Mucosa of stomach (tissue), 1 donor: ENCODE measurements around the gene KSR1.
"Not testable (repeated sequence)": the region's sequence is repeated elsewhere in the genome, so short reads cannot be mapped to it uniquely, and the experiment has no call there.

Source experiments
- H3K27me3 ChIP-seq: one replicate; pipeline ENCODE4 v1.7.0; 2013; ENCODE audit warnings: mild to moderate bottlenecking, low read length; ENCODE audit not compliant: control insufficient read depth, insufficient read depth
- H3K36me3 ChIP-seq: one replicate; pipeline ENCODE4 v1.7.0; 2013; ENCODE audit warnings: low read length; ENCODE audit not compliant: control insufficient read depth, insufficient read depth
- H3K4me1 ChIP-seq: one replicate; pipeline ENCODE4 v1.7.0; 2013; ENCODE audit warnings: mild to moderate bottlenecking, low read length; ENCODE audit not compliant: control insufficient read depth, insufficient read depth
- H3K4me3 ChIP-seq: one replicate; pipeline ENCODE4 v1.7.0; 2013; ENCODE audit warnings: low read length
- H3K9ac ChIP-seq: one replicate; pipeline ENCODE4 v1.7.0; 2013; ENCODE audit warnings: mild to moderate bottlenecking, low read length, moderate library complexity
- H3K9me3 ChIP-seq: one replicate; pipeline ENCODE4 v1.7.0; 2013; ENCODE audit warnings: mild to moderate bottlenecking, low read length, moderate library complexity; ENCODE audit not compliant: control insufficient read depth
- donor health status: Pancreatic carcinoma.

KSR1 gene

DNA sequence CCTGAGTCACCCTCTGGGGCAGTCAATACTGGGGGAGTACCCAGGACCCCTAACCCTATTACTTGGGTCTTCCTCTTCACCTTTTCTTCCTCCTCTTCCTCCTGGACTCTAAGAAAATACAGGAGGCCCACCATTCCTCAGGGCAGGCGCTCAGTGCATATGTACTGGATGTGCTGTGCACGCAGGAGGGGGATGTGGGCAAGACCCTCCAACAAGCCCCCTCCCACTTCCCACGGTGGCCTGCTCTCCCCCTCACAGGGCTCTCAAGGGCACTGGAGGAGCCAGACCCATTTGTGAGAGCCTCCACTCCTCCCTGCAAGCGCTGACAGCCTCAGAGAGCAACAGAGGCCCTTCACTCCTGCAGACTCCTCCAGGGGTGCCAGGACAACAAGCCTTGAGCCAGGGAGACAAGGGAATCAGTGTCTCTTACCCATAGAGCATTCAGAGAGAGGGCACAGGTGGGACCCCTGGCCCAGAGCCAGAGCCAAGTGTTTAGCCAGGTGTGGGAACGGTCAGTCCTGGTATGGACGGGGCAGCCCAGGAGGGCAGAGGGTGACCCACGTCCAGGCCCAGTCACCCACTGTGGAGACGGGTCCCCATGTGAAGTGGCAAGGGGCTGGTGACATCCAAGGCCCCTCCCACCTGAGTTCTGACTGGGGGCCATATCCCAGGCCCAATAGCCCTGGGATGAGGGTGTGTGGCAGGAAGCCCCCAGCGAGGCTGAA lies 27.3 kb upstream of the KSR1 start:
- Histone ChIP-seq H3K9ac (no peak overlapping the region), H3K4me1 (no peaks in the 10 kb centered on the region), H3K36me3 (no peaks in the 10 kb centered on the region), H3K4me3 (no peak overlapping the region), H3K9me3 (no peaks in the 10 kb centered on the region), H3K27me3 (no peaks in the 10 kb centered on the region)

GRCh38 chr17:27429666-27430382 lies 26.4 kb upstream of the KSR1 start:
- H3K4me3 ChIP-seq: no peak overlapping the region
- H3K9me3 ChIP-seq: no peaks in the 10 kb centered on the region
- H3K4me1 ChIP-seq: no peaks in the 10 kb centered on the region
- H3K9ac ChIP-seq: no peak overlapping the region
- no peaks in the 10 kb centered on the region for H3K27me3 ChIP-seq
- no peaks in the 10 kb centered on the region for H3K36me3 ChIP-seq

- no peaks in the 10 kb centered on the region for H3K27me3 ChIP-seq
- H3K36me3 ChIP-seq: no peaks in the 10 kb centered on the region
- no peak overlapping the region for H3K4me3 ChIP-seq
- H3K4me1 ChIP-seq: no peaks in the 10 kb centered on the region
- H3K9ac ChIP-seq: no peak overlapping the region
- no peaks in the 10 kb centered on the region for H3K9me3 ChIP-seq
Measured at GRCh38 chr17:27430383-27430840, 25.8 kb upstream of the KSR1 start.

- Histone ChIP-seq H3K36me3 (no peaks in the 10 kb centered on the region), H3K4me1 (no peaks in the 10 kb centered on the region), H3K4me3 (no peak overlapping the region), H3K9ac (no peak overlapping the region), H3K27me3 (no peaks in the 10 kb centered on the region), H3K9me3 (no peaks in the 10 kb centered on the region)
Measured at GRCh38 chr17:27430882-27431491, 25.3 kb upstream of the KSR1 start.

DNA sequence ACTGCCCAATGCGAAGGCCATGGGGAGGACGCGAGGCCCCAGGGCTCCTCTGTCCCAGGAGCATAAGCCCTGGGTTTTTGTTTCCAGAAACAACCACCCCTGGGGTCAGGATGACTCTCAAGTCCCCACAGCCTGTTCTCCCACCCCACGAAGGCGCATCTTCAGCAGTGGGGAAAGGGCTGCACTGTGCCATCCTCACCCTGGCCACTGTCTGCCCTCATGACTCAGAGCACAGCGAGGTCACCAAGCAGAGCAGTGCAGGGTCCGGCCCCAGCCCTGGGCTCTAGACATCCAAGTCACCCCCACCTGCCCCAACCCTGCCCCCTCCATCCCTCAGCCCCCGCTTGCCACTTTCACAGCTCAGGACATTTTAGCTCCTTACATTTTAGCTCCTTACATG lies 22.7 kb upstream of the KSR1 start:
- H3K9ac ChIP-seq: no peak overlapping the region
- H3K4me3 ChIP-seq: no peak overlapping the region
- no peaks in the 10 kb centered on the region for H3K9me3 ChIP-seq
- no peaks in the 10 kb centered on the region for H3K4me1 ChIP-seq
- no peaks in the 10 kb centered on the region for H3K27me3 ChIP-seq
- no peaks in the 10 kb centered on the region for H3K36me3 ChIP-seq

DNA sequence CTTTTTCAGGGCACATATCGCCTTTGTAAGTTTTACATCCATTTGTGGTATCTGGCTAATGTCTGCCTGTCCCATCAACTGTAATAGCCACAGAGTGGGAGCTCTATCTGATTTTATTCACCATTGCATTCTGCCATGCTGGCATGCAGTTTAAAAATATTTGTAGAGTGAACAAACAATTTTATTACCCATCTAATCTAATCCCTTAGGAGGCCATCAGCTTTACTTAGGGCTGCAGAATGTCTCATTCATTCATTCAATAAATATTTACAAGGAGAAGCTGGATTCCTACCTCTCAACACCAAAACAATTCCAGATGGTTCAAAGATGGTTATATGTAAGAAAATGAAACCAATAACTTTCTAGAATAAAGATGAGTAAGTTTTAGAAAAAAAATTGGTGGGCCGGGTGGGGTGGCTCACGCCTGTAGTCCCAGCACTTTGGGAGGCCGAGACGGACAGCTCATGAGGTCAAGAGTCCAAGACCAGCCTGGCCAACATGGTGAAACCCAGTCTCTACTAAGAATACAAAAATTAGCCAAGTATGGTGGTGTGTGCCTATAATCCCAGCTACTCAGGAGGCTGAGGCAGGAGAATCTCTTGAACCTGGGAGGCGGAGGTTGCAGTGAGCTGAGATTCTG lies 20.7 kb upstream of the KSR1 start:
- H3K36me3 ChIP-seq, H3K4me1 ChIP-seq, H3K4me3 ChIP-seq, H3K9ac ChIP-seq, H3K9me3 ChIP-seq, H3K27me3 ChIP-seq: not testable (repeated sequence)

- Histone ChIP-seq H3K4me3 (no peak overlapping the region), H3K27me3 (no peaks in the 10 kb centered on the region), H3K4me1 (no peaks in the 10 kb centered on the region), H3K9me3 (no peaks in the 10 kb centered on the region), H3K36me3 (no peaks in the 10 kb centered on the region), H3K9ac (no peak overlapping the region)
Measured at GRCh38 chr17:27438348-27438998, 17.8 kb upstream of the KSR1 start.

GRCh38 chr17:27439342-27439741 lies 16.9 kb upstream of the KSR1 start:
- no peaks in the 10 kb centered on the region for H3K4me1 ChIP-seq
- no peak overlapping the region for H3K4me3 ChIP-seq
- H3K9me3 ChIP-seq: no peaks in the 10 kb centered on the region
- no peak overlapping the region for H3K9ac ChIP-seq
- no peaks in the 10 kb centered on the region for H3K27me3 ChIP-seq
- no peaks in the 10 kb centered on the region for H3K36me3 ChIP-seq

DNA sequence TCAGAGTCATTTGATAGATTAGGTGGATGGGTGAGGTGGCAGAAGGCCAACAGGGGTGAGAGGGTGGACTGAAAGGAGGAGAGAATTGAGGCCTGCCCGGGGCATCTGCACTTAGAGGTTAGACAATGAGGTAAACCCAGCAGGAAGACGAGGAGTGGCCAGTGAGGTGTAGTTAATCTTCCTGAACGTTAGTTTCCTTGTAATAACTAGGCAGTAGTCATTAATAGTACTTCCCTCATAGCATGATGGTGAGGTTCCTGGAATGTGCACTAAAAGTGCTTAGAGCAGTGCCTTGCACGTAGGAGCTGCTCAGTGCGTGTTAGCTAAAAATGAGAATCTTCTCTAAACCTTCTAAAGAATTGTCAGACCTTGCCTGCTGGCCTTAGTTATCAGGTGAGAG lies 13.5 kb upstream of the KSR1 start:
- no peaks in the 10 kb centered on the region for H3K27me3 ChIP-seq
- no peaks in the 10 kb centered on the region for H3K36me3 ChIP-seq
- H3K9ac ChIP-seq: no peak overlapping the region
- H3K9me3 ChIP-seq: no peaks in the 10 kb centered on the region
- no peak overlapping the region for H3K4me3 ChIP-seq
- no peaks in the 10 kb centered on the region for H3K4me1 ChIP-seq

- H3K9ac ChIP-seq: no peak overlapping the region
- H3K4me3 ChIP-seq: no peak overlapping the region
- H3K4me1 ChIP-seq: no peaks in the 10 kb centered on the region
- no peaks in the 10 kb centered on the region for H3K27me3 ChIP-seq
- no peaks in the 10 kb centered on the region for H3K36me3 ChIP-seq
- no peaks in the 10 kb centered on the region for H3K9me3 ChIP-seq
Measured at GRCh38 chr17:27443491-27443890, 12.8 kb upstream of the KSR1 start.

GRCh38 chr17:27445971-27446370 lies 10.3 kb upstream of the KSR1 start:
- no peaks in the 10 kb centered on the region for H3K36me3 ChIP-seq
- H3K4me3 ChIP-seq: no peak overlapping the region
- H3K9me3 ChIP-seq: no peaks in the 10 kb centered on the region
- H3K27me3 ChIP-seq: no peaks in the 10 kb centered on the region
- H3K9ac ChIP-seq: no peak overlapping the region
- H3K4me1 ChIP-seq: no peaks in the 10 kb centered on the region
